ENCODE results near the gene ARNT2.

- TF ChIP-seq ZNF24 (IDR thresholded peaks at IDR 0.05): no peak
- TF ChIP-seq KDM3A (CRISPR knock-in tag; IDR thresholded peaks at IDR 0.05; ENCODE audit: low read depth): no peak
- TF ChIP-seq, protein P1, sequence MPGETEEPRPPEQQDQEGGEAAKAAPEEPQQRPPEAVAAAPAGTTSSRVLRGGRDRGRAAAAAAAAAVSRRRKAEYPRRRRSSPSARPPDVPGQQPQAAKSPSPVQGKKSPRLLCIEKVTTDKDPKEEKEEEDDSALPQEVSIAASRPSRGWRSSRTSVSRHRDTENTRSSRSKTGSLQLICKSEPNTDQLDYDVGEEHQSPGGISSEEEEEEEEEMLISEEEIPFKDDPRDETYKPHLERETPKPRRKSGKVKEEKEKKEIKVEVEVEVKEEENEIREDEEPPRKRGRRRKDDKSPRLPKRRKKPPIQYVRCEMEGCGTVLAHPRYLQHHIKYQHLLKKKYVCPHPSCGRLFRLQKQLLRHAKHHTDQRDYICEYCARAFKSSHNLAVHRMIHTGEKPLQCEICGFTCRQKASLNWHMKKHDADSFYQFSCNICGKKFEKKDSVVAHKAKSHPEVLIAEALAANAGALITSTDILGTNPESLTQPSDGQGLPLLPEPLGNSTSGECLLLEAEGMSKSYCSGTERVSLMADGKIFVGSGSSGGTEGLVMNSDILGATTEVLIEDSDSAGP (CRISPR knock-in tag; IDR thresholded peaks at IDR 0.05; ENCODE audit: borderline replicate concordance): no peak
- no peak for TF ChIP-seq ZNF30 (CRISPR knock-in tag; IDR thresholded peaks at IDR 0.05)
- TF ChIP-seq, protein P2, sequence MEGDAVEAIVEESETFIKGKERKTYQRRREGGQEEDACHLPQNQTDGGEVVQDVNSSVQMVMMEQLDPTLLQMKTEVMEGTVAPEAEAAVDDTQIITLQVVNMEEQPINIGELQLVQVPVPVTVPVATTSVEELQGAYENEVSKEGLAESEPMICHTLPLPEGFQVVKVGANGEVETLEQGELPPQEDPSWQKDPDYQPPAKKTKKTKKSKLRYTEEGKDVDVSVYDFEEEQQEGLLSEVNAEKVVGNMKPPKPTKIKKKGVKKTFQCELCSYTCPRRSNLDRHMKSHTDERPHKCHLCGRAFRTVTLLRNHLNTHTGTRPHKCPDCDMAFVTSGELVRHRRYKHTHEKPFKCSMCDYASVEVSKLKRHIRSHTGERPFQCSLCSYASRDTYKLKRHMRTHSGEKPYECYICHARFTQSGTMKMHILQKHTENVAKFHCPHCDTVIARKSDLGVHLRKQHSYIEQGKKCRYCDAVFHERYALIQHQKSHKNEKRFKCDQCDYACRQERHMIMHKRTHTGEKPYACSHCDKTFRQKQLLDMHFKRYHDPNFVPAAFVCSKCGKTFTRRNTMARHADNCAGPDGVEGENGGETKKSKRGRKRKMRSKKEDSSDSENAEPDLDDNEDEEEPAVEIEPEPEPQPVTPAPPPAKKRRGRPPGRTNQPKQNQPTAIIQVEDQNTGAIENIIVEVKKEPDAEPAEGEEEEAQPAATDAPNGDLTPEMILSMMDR (CRISPR knock-in tag; IDR thresholded peaks at IDR 0.05): no peak
- TF ChIP-seq EP300 (IDR thresholded peaks at IDR 0.05; ENCODE audit: low read depth in 2 of 2, low read length in 2 of 2): no peak
- TF ChIP-seq EP300 (CRISPR knock-in tag; IDR thresholded peaks at IDR 0.05; ENCODE audit: borderline replicate concordance): no peak
- TF ChIP-seq STAG1 (CRISPR knock-in tag; IDR thresholded peaks at IDR 0.05): no peak
- TF ChIP-seq HMGXB4 (CRISPR knock-in tag; IDR thresholded peaks at IDR 0.05; ENCODE audit: borderline replicate concordance in 1 of 2, low read depth in 1 of 2): no peak
- no peak for TF ChIP-seq RARG (CRISPR knock-in tag; IDR thresholded peaks at IDR 0.05; ENCODE audit: low read depth)
Measured at GRCh38 chr15:80608688-80609087, 204.5 kb downstream of the ARNT2 start.

Data from HepG2 (cell line).